8988T (cell line): ENCODE data around the gene SEMA3A.
"Not testable (repeated sequence)": the region's sequence is repeated elsewhere in the genome, so short reads cannot be mapped to it uniquely, and the experiment has no call there.

ENCODE experiments used
- DNase-seq: peaks from one replicate; pipeline ENCODE4 v3.0.0; 2011

Gene SEMA3A

GRCh38 chr7:84057576-84057975, 137.0 kb downstream of the SEMA3A start:
- no peak for DNase-seq

GRCh38 chr7:84055904-84056605, 138.5 kb downstream of the SEMA3A start:
- DNase-seq = no peak

GRCh38 chr7:84055199-84055598, 139.4 kb downstream of the SEMA3A start:
- DNase-seq = not testable (repeated sequence)

- no peak for DNase-seq
Observed at GRCh38 chr7:84049071-84049836, 145.3 kb downstream of the SEMA3A start.

- no peak for DNase-seq
Observed at GRCh38 chr7:84047085-84047484, 147.5 kb downstream of the SEMA3A start.

GRCh38 chr7:84044834-84045233, 149.8 kb downstream of the SEMA3A start:
- DNase-seq = no peak

GRCh38 chr7:84043661-84044191, 150.9 kb downstream of the SEMA3A start:
- DNase-seq = no peak

GRCh38 chr7:84042110-84042539, 152.5 kb downstream of the SEMA3A start:
- no peak for DNase-seq

GRCh38 chr7:84041649-84042048, 152.9 kb downstream of the SEMA3A start:
- no peak for DNase-seq

GRCh38 chr7:84040355-84040754, 154.2 kb downstream of the SEMA3A start:
- no peak for DNase-seq

- no peak for DNase-seq
Observed at GRCh38 chr7:84039432-84039831, 155.2 kb downstream of the SEMA3A start.

- no peak for DNase-seq
Observed at GRCh38 chr7:84027678-84028077, 166.9 kb downstream of the SEMA3A start.

- DNase-seq = no peak
Observed at GRCh38 chr7:84025332-84025927, 169.2 kb downstream of the SEMA3A start.

- no peak for DNase-seq
Observed at GRCh38 chr7:84022684-84023308, 171.8 kb downstream of the SEMA3A start.

- DNase-seq = no peak
Observed at GRCh38 chr7:84022009-84022408, 172.6 kb downstream of the SEMA3A start.

- no peak for DNase-seq
Observed at GRCh38 chr7:84021292-84021908, 173.2 kb downstream of the SEMA3A start.

GRCh38 chr7:84017651-84018050, 176.9 kb downstream of the SEMA3A start:
- no peak for DNase-seq

GRCh38 chr7:84013616-84014240, 180.9 kb downstream of the SEMA3A start:
- DNase-seq = no peak

- no peak for DNase-seq
Observed at GRCh38 chr7:84009782-84010181, 184.8 kb downstream of the SEMA3A start.

- DNase-seq = no peak
Observed at GRCh38 chr7:84009051-84009450, 185.5 kb downstream of the SEMA3A start.

GRCh38 chr7:84003191-84003590, 191.4 kb downstream of the SEMA3A start:
- DNase-seq = no peak

GRCh38 chr7:84002348-84002747, 192.2 kb downstream of the SEMA3A start:
- no peak for DNase-seq
